Measurements from ENCODE around the gene DOCK8. TPM values are rescaled to one million over a fixed set of nuclear protein-coding genes. Genes with fewer than 3 reads are reported as not detected.

The DOCK8 gene
- total and polyA plus RNA-seq, 10 of the 15 experiments (the other 5 are each of a cell fraction or from before 2014, with no cell fraction given), result 35.4 to 100 (median 44.7) TPM

GRCh38 chr9:438066-438465, 223.4 kb downstream of the DOCK8 start:
- no peak for TF ChIP-seq NR2F1 (conservative IDR thresholded peaks at IDR 0.05)
- no peak for TF ChIP-seq RELA (IDR thresholded peaks at IDR 0.05; ENCODE audit: borderline replicate concordance, partially characterized antibody)
- TF ChIP-seq MYB (IDR thresholded peaks at IDR 0.05; ENCODE audit: borderline replicate concordance, low read depth, low read length), result no peak
- TF ChIP-seq FOXM1 (IDR thresholded peaks at IDR 0.05; ENCODE audit: low read depth, low read length), result no peak
- no peak for TF ChIP-seq IKZF1 (conservative IDR thresholded peaks at IDR 0.05)
- TF ChIP-seq ATF7 (IDR thresholded peaks at IDR 0.05; ENCODE audit: low read depth), result no peak
- no peak for TF ChIP-seq SMAD5 (IDR thresholded peaks at IDR 0.05; ENCODE audit: low read depth)
- no peak for TF ChIP-seq ZNF687 (IDR thresholded peaks at IDR 0.05)
- TF ChIP-seq IRF4 (IDR thresholded peaks at IDR 0.05; ENCODE audit: low read depth, low read length), result no peak
- ChIA-PET CTCF (interaction anchor here (1.2 kb wide), 1 partner anchor 19 kb away, joined by 3 read pairs; no protein-coding TSS in a partner anchor), POLR2A (no interaction called here), RAD21 (ENCODE audit: unreplicated experiment) (no interaction called here), SMC1A (ENCODE audit: uncharacterized antibody, unreplicated experiment) (no interaction called here)
- H3K9me3 ChIP-seq (replicated peaks; ENCODE audit: control insufficient read depth, insufficient read depth, low read length), result no peaks in the 10 kb centered on the region
- WGBS (ENCODE audit: insufficient coverage, insufficient replicate concordance, low lambda C conversion rate, missing lambda C conversion rate), result 64% methylated on average over 2 of the region's 2 CpGs
- in situ Hi-C loops (cut with MboI), result no loop called here
- ATAC-seq (no peak), FAIRE-seq (no peak), DNase-seq (ENCODE audit: low read depth, low spot score) (no peak)
- no peak overlapping the region for H3K9ac ChIP-seq (ENCODE audit: control insufficient read depth, insufficient read depth, low read length)
- H2AFZ ChIP-seq (ENCODE audit: control insufficient read depth, low read depth, low read length), result no peak overlapping the region
- H3K4me2 ChIP-seq (ENCODE audit: control insufficient read depth, insufficient read depth), result no peak overlapping the region
- no peaks in the 10 kb centered on the region for H3K79me2 ChIP-seq (ENCODE audit: control insufficient read depth, insufficient read depth, low read length)
- BruUV-seq (replicated peaks), result no TSS peak
- peaks cover 17 to 61% of the 10 kb centered on the region in 2 experiments for H3K36me3 ChIP-seq (ENCODE audit: control insufficient read depth in 2 of 2, insufficient read depth in 2 of 2, low read length in 1 of 2)
- no peaks in the 10 kb centered on the region for H3K27me3 ChIP-seq (replicated peaks in 1 of 2; ENCODE audit: control insufficient read depth in 2 of 2, insufficient read depth in 2 of 2, low read length in 1 of 2)
- no peaks in the 10 kb centered on the region for H3K4me1 ChIP-seq (ENCODE audit: control insufficient read depth, insufficient read depth, low read length)
- no peaks in the 10 kb centered on the region for H4K20me1 ChIP-seq (ENCODE audit: control insufficient read depth, insufficient read depth)
- no peak overlapping the region for H3K4me3 ChIP-seq
- intact Hi-C loops (cut with micrococcal nuclease; ENCODE audit: unreplicated experiment), result no loop called here
- H3K27ac ChIP-seq (ENCODE audit: control insufficient read depth, insufficient read depth), result no peak overlapping the region

Data from GM12878 (cell line).